SK-N-MC (cell line): Measurements from ENCODE around the gene NANP.

Experiments
- DNase-seq: peaks from one replicate; pipeline ENCODE4 v3.0.0-alpha.2; 2011; ENCODE audit warnings: low read depth, low spot score
- H3K27ac ChIP-seq: fragments of 200-600 bp; sonication (generic); 2 replicates; pipeline ENCODE4 v1.5.1; 2016; ENCODE audit warnings: mixed run types
- H3K36me3 ChIP-seq: fragments of 200-600 bp; sonication (generic); 2 replicates; pipeline ENCODE4 v1.6.1; 2017; ENCODE audit warnings: antibody characterized with exemption, low read length, mixed read lengths; ENCODE audit not compliant: insufficient read depth
- H3K4me3 ChIP-seq: fragments of 200-600 bp; sonication (generic); 2 replicates; pipeline ENCODE4 v1.5.1; 2016
- H3K9ac ChIP-seq: fragments of 200-600 bp; sonication (generic); 2 replicates; pipeline ENCODE4 v1.8.0; 2017; ENCODE audit warnings: mixed run types, mixed read lengths; ENCODE audit not compliant: insufficient read length
- H3K9me3 ChIP-seq: fragments of 200-600 bp; sonication (generic); 2 replicates; pipeline ENCODE4 v1.6.1; 2017; ENCODE audit warnings: low read depth, mild to moderate bottlenecking, antibody characterized with exemption, low read length, moderate library complexity, mixed read lengths
- EZH2 ChIP-seq: fragments of 200-600 bp; sonication (generic); IDR thresholded peaks from one replicate; pipeline ENCODE4 v1.6.1; 2017; ENCODE audit warnings: antibody characterized with exemption
- FOXP2 ChIP-seq: optimal IDR thresholded peaks from 2 replicates; pipeline ENCODE3; 2011; ENCODE audit warnings: mild to moderate bottlenecking, moderate library complexity; ENCODE audit not compliant: insufficient read depth; ENCODE audit errors: extremely low read length, control extremely low read depth
- POLR2AphosphoS5 ChIP-seq: IDR thresholded peaks from 2 replicates; pipeline ENCODE4 v1.6.1; 2012; ENCODE audit warnings: mild to moderate bottlenecking, low read depth, low read length, borderline replicate concordance

NANP gene

GRCh38 chr20:25580711-25581110 lies 43.1 kb downstream of the NANP start:
- Histone ChIP-seq H3K9me3 (no peaks in the 10 kb centered on the region), H3K9ac (no peak overlapping the region), H3K36me3 (peaks cover 14% of the 10 kb centered on the region; the same call in 1 of the 2 replicates), H3K4me3 (no peak overlapping the region), H3K27ac (no peak overlapping the region)
- no peak for DNase-seq
- TF ChIP-seq POLR2AphosphoS5 (no peak), EZH2 (no peak), FOXP2 (no peak)

GRCh38 chr20:25579081-25579770 lies 44.6 kb downstream of the NANP start:
- no peak for DNase-seq
- no peak overlapping the region for H3K9ac ChIP-seq
- H3K4me3 ChIP-seq = no peak overlapping the region
- no peak for TF ChIP-seq POLR2AphosphoS5
- no peak for TF ChIP-seq FOXP2
- TF ChIP-seq EZH2 = no peak
- H3K27ac ChIP-seq = no peak overlapping the region
- no peaks in the 10 kb centered on the region for H3K9me3 ChIP-seq
- H3K36me3 ChIP-seq = peaks cover 20% of the 10 kb centered on the region; the same call in 1 of the 2 replicates

- Histone ChIP-seq H3K4me3 (no peak overlapping the region), H3K36me3 (peaks cover 19% of the 10 kb centered on the region; the same call in 1 of the 2 replicates), H3K9me3 (no peaks in the 10 kb centered on the region), H3K27ac (no peak overlapping the region), H3K9ac (no peak overlapping the region)
- no peak for DNase-seq
- TF ChIP-seq FOXP2 (no peak), EZH2 (no peak), POLR2AphosphoS5 (no peak)
Observed at GRCh38 chr20:25576783-25577530, 46.9 kb downstream of the NANP start.

DNA sequence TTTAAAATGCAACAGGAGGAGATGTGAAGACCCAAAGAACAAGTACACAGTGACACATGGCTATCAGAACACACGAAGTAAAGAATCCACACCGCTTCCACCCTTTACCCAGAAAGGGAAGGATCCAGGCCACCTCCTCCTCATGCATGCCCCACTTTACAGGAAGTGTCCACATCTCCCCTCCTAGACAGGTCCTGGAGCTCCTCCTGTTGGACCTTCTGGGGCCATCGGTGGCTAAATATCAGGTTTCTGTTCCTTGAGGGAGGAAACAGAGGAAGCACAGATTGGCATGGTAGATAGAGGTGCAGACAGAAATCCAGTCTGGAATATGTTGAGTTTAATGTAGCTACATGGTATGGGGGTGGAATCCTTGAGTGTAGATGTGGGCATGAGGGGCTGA lies 49.4 kb downstream of the NANP start:
- no peaks in the 10 kb centered on the region for H3K9me3 ChIP-seq
- H3K4me3 ChIP-seq = no peak overlapping the region
- no peak overlapping the region for H3K27ac ChIP-seq
- H3K9ac ChIP-seq = no peak overlapping the region
- no peak for DNase-seq
- no peak for TF ChIP-seq FOXP2
- no peak for TF ChIP-seq EZH2
- no peak for TF ChIP-seq POLR2AphosphoS5
- H3K36me3 ChIP-seq = peaks cover 20% of the 10 kb centered on the region; the same call in 1 of the 2 replicates

DNA sequence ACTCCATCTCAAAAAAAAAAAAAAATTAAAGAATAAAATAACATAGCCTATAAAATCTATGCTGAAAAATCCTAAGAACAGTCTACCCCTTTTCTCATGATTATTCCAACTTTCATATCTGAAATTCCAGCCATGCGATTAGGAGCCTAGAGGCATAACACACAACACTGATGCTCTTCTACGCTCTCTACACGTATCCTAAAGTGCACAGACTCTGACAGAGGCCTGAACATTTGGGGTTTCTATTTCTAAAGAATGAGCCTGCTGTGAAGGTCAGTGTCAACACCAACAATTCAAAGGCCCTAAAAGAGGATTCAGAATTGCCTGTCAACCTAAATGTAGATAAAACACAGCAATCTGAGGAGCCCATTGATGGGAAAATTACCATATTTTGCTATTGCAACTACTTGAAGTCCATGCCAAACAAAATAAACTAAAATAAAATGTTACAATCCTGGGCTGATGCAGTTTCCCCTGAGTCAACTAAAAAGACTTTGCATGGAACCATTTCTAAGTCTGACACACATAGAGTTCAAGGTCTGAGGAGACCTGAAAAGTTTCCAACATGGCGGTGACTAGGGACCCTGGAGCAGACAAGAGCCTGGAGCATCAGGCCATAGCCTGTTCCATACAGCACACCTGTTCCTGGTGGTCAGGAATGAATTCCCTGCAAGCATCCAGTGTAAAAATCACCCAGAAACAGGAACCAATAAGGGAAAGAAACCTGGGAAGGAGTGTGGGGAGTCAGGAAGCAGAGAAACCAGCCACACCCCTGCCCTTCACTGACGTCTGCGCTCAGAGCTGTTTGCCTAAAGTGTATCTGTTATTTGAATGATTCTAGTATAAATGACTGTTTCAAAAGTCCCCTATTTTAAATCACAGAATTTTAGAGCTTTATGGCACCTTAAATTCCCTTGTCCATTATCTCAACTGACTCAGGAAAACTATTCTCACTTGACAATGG lies 50.2 kb downstream of the NANP start:
- no peak for DNase-seq
- H3K27ac ChIP-seq = no peak overlapping the region

GRCh38 chr20:25571817-25572216 lies 52.0 kb downstream of the NANP start:
- DNase-seq = no peak
- H3K27ac ChIP-seq = no peak overlapping the region
- H3K4me3 ChIP-seq = no peak overlapping the region
- TF ChIP-seq FOXP2 = no peak
- no peak for TF ChIP-seq EZH2
- TF ChIP-seq POLR2AphosphoS5 = no peak
- H3K36me3 ChIP-seq = peaks cover 38% of the 10 kb centered on the region; the same call in 1 of the 2 replicates
- no peaks in the 10 kb centered on the region for H3K9me3 ChIP-seq
- H3K9ac ChIP-seq = no peak overlapping the region

More for the DNA sequence above, 50.2 kb downstream of the NANP start:
- no peak overlapping the region for H3K4me3 ChIP-seq
- TF ChIP-seq FOXP2 = no peak
- H3K9ac ChIP-seq = no peak overlapping the region
- peaks cover 26% of the 10 kb centered on the region; the same call in 1 of the 2 replicates for H3K36me3 ChIP-seq
- H3K9me3 ChIP-seq = no peaks in the 10 kb centered on the region

DNA sequence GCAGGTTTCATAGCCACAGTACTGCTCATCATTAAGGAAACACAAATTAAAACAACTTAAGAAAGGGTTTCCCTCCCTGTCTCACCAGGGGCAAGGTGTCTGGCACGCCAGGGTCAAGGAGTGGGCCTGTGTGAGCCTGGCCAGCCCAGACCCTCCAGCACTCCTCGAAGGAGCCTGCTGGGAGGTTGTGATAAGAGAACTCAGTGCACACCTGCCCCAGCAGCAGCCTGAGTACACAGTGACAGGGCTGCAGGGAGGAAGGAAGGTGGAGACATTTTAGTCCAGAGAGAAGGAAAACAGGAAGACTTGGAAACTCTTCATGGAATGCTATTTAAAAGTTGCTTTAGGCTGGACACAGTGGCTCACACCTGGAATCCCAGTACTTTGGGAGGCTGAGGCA lies 52.6 kb downstream of the NANP start:
- no peak for TF ChIP-seq POLR2AphosphoS5
- TF ChIP-seq EZH2 = no peak
- no peak for TF ChIP-seq FOXP2
- Histone ChIP-seq H3K9ac (no peak overlapping the region), H3K36me3 (peaks cover 44% of the 10 kb centered on the region; the same call in 1 of the 2 replicates), H3K27ac (no peak overlapping the region), H3K4me3 (no peak overlapping the region), H3K9me3 (no peaks in the 10 kb centered on the region)
- no peak for DNase-seq

- no peak overlapping the region for H3K4me3 ChIP-seq
- no peak overlapping the region for H3K27ac ChIP-seq
- DNase-seq = no peak
- no peak overlapping the region for H3K9ac ChIP-seq
- H3K36me3 ChIP-seq = peaks cover 48% of the 10 kb centered on the region; the same call in 1 of the 2 replicates
- TF ChIP-seq FOXP2 (no peak), POLR2AphosphoS5 (no peak), EZH2 (no peak)
- no peaks in the 10 kb centered on the region for H3K9me3 ChIP-seq
Observed at GRCh38 chr20:25570148-25570530, 53.7 kb downstream of the NANP start.
